Measurements from ENCODE around the gene TUSC2.

TUSC2 gene

DNA sequence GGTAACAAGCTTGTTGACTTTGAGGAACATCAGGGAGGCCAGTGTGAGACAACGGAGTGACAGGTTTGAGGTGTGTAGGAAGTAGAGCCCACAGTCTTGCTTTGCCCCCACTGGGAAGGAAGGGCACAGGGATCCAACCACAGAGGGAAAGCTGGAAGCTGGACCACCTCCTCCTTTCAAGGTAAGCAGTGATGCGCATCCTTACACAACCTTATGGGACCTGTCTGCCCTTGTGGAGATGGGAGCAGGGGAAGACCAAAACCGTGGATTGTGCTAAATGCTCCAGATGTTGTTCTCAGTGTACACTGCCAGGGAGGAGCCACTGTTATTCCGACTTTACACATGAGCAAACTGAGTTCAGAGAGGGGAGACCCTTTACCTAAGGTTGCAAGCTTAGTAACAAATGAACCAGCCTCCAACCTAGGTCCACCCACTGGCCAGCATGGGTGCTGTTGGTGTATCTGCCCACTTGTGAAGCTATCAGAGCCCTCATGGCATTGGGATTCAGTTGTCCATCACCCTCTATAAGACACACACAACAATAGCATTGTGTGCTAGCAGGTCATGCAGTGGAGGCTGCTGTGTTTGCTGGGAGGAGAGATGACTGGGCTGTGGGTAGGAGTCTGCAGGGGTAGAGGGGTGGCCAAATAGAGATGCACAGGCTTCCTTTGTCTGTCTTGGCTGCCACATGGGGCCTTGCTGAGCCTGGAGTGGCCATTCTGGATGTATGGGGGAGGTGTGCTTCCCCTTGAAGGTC lies 49.7 kb downstream of the TUSC2 start:
- TF ChIP-seq, protein P1, sequence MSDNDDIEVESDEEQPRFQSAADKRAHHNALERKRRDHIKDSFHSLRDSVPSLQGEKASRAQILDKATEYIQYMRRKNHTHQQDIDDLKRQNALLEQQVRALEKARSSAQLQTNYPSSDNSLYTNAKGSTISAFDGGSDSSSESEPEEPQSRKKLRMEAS (IDR thresholded peaks at IDR 0.05; ENCODE audit: low read depth, low read length): no peak
- TF ChIP-seq, protein P2, sequence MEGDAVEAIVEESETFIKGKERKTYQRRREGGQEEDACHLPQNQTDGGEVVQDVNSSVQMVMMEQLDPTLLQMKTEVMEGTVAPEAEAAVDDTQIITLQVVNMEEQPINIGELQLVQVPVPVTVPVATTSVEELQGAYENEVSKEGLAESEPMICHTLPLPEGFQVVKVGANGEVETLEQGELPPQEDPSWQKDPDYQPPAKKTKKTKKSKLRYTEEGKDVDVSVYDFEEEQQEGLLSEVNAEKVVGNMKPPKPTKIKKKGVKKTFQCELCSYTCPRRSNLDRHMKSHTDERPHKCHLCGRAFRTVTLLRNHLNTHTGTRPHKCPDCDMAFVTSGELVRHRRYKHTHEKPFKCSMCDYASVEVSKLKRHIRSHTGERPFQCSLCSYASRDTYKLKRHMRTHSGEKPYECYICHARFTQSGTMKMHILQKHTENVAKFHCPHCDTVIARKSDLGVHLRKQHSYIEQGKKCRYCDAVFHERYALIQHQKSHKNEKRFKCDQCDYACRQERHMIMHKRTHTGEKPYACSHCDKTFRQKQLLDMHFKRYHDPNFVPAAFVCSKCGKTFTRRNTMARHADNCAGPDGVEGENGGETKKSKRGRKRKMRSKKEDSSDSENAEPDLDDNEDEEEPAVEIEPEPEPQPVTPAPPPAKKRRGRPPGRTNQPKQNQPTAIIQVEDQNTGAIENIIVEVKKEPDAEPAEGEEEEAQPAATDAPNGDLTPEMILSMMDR (IDR thresholded peaks at IDR 0.05; ENCODE audit: low read depth, low read length): no peak
- no peak for TF ChIP-seq POLR2A (IDR thresholded peaks at IDR 0.05; ENCODE audit: extremely low read depth, insufficient read length)
- no peak for DNase-seq (ENCODE audit: low read depth)
- H3K4me3 ChIP-seq (ENCODE audit: low read depth, low read length): no peak overlapping the region

DNA sequence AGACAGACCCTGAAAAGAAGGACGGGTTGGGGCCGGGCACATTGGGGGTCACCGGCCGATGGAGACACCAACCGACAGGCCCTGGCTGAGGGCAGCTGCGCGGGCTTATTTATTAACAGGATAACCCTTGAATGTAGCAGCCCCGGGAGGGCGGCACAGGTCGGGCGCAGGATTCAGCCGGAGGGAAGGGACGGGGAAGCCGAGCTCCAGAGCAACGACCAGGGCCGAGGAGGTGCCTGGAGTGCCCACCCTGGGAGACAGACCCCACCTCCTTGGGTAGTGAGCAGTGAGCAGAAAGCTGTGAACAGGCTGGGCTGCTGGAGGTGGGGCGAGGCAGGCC lies 51.3 kb downstream of the TUSC2 start:
- H3K4me3 ChIP-seq (ENCODE audit: low read depth, low read length): no peak overlapping the region
- no peak for DNase-seq (ENCODE audit: low read depth)
- TF ChIP-seq POLR2A (IDR thresholded peaks at IDR 0.05; ENCODE audit: extremely low read depth, insufficient read length) (no peak), MYC (IDR thresholded peaks at IDR 0.05; ENCODE audit: low read depth, low read length) (no peak)
- TF ChIP-seq, protein P2 (IDR thresholded peaks at IDR 0.05; ENCODE audit: low read depth, low read length): no peak
- TF ChIP-seq, protein P1 (IDR thresholded peaks at IDR 0.05; ENCODE audit: low read depth, low read length): no peak

DNA sequence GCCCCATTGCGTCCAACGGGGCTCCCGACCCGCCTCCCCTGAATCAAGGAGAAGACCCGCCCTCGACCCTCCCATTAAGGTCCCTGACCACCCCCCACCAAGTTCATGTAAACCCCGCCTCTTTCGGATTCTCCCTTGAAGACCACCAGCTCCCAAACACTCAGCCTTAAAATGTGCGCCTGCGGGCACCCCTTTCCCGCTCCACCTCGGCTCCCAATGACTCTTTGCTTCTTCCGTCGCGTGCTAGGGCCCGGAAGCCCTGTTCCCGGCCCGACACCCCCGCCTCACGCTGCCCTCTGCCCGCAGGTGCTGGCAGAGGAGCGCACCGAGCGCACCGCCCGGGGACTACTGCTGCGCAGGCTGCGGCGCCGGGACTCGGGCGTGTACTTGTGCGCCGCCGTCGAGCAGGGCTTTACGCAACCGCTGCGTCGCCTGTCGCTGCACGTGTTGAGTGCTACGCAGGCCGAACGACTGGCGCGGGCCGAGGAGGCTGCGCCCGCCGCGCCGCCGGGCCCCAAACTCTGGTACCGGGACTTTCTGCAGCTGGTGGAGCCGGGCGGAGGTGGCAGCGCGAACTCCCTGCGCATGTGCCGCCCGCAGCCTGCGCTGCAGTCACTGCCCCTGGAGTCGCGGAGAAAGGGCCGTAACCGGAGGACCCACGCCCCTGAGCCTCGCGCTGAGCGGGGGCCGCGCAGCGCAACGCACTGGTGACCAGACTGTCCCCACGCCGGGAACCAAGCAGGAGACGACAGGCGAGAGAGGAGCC lies 51.8 kb downstream of the TUSC2 start:
- TF ChIP-seq, protein P1 (IDR thresholded peaks at IDR 0.05; ENCODE audit: low read depth, low read length): no peak
- TF ChIP-seq POLR2A (IDR thresholded peaks at IDR 0.05; ENCODE audit: extremely low read depth, insufficient read length) (no peak), MYC (IDR thresholded peaks at IDR 0.05; ENCODE audit: low read depth, low read length) (no peak)
- TF ChIP-seq, protein P2 (IDR thresholded peaks at IDR 0.05; ENCODE audit: low read depth, low read length): no peak
- no peak for DNase-seq (ENCODE audit: low read depth)
- no peak overlapping the region for H3K4me3 ChIP-seq (ENCODE audit: low read depth, low read length)

DNA sequence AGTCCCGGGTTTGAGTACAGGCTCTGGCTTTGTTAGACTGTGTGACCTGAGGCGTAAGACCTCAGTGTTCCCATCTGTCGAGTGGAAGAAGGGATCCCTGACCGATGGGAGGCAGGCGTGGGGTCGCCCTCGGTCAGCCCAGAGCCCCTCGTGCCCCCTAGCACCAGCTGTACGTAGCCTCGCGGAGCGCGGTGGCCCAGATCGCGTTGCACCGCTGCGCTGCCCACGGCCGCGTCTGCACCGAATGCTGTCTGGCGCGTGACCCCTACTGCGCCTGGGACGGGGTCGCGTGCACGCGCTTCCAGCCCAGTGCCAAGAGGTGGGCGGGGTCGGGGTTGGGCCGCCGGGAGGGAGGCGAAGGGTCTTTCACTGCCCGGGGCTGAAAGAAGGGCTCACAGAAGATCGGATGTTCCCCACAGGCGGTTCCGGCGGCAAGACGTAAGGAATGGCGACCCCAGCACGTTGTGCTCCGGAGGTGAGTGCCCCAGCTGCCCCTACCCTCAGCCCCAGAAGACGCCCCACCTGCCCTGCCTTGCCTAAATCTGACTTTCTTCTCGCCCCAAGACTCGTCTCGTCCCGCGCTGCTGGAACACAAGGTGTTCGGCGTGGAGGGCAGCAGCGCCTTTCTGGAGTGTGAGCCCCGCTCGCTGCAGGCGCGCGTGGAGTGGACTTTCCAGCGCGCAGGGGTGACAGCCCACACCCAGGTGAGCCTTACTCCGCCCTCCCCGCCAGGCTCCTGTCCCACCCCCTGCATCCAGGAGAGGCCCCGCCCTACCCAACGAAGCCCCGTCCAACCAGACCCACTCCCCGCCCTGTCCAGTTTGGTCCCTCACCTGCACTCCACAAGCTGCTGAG lies 52.7 kb downstream of the TUSC2 start:
- no peak for DNase-seq (ENCODE audit: low read depth)
- TF ChIP-seq, protein P2 (IDR thresholded peaks at IDR 0.05; ENCODE audit: low read depth, low read length): no peak
- TF ChIP-seq POLR2A (IDR thresholded peaks at IDR 0.05; ENCODE audit: extremely low read depth, insufficient read length): no peak
- TF ChIP-seq, protein P1 (IDR thresholded peaks at IDR 0.05; ENCODE audit: low read depth, low read length): no peak
- TF ChIP-seq MYC (IDR thresholded peaks at IDR 0.05; ENCODE audit: low read depth, low read length): no peak
- H3K4me3 ChIP-seq (ENCODE audit: low read depth, low read length): no peak overlapping the region

Measured in NB4 (cell line).